IMR-90 (cell line): ENCODE data around the gene INTS14. TPM values are rescaled to one million over a fixed set of nuclear protein-coding genes. Genes with fewer than 3 reads are reported as not detected.

Experiments used
- ATAC-seq: fragments of 200-7000 bp; cut with Tn5 transposase; 2 replicates; pipeline ENCODE4 v1.9.1; 2020; ENCODE audit warnings: low read depth, mild to moderate bottlenecking, moderate library complexity
- BruUV-seq: library from RNA; stranded (reverse); fragments of 400-500 nt; replicated peaks from 2 replicates; lab custom pipeline; 2021; lab: Mats Ljungman, UMichigan
- CTCF ChIA-PET: fragments of 300-600 bp; formaldehyde crosslinking; extraction: SDS; loops from one replicate; lab custom pipeline; 2021; ENCODE audit warnings: antibody characterized with exemption; lab: Yijun Ruan, JAX
- POLR2A ChIA-PET: fragments of 300-600 bp; sonication (Branson Sonifier 250); formaldehyde crosslinking; loops from one replicate; lab custom pipeline; 2022; ENCODE audit warnings: antibody characterized with exemption; ENCODE audit not compliant: unreplicated experiment; lab: Charles Lee
- DNase-seq: peaks from one replicate; pipeline ENCODE4 v3.0.0; 2013
- H2AFZ ChIP-seq: replicated peaks from 2 replicates; pipeline ENCODE3; 2013; ENCODE audit warnings: low read length, mild to moderate bottlenecking; ENCODE audit not compliant: poor library complexity
- H2AK5ac ChIP-seq: 2 replicates; pipeline ENCODE4 v1.6.1; 2013; ENCODE audit warnings: low read depth, low read length, inconsistent platforms
- H2AK9ac ChIP-seq: replicated peaks from 2 replicates; pipeline ENCODE3; 2013; ENCODE audit warnings: mild to moderate bottlenecking, low read depth, low read length, moderate library complexity; ENCODE audit not compliant: poor library complexity
- H2BK120ac ChIP-seq: 2 replicates; pipeline ENCODE4 v1.6.1; 2013; ENCODE audit warnings: low read depth, low read length, inconsistent platforms
- H2BK15ac ChIP-seq: 3 replicates; pipeline ENCODE4 v1.6.1; 2013; ENCODE audit warnings: low read depth, low read length, inconsistent platforms
- H2BK20ac ChIP-seq: 2 replicates; pipeline ENCODE4 v1.6.1; 2013; ENCODE audit warnings: low read depth, mild to moderate bottlenecking, inconsistent platforms, low read length, moderate library complexity
- H2BK5ac ChIP-seq: 2 replicates; pipeline ENCODE4 v1.6.1; 2013; ENCODE audit warnings: mild to moderate bottlenecking, low read depth, low read length, inconsistent platforms; ENCODE audit not compliant: poor library complexity, severe bottlenecking
- H3K14ac ChIP-seq: replicated peaks from 2 replicates; pipeline ENCODE4 v1.6.1; 2013; ENCODE audit warnings: low read depth, low read length, inconsistent platforms
- H3K18ac ChIP-seq: 2 replicates; pipeline ENCODE4 v1.6.1; 2013; ENCODE audit warnings: low read depth, low read length, control low read depth
- H3K23ac ChIP-seq: 2 replicates; pipeline ENCODE4 v1.6.1; 2013; ENCODE audit warnings: low read depth, low read length, inconsistent platforms
- H3K27ac ChIP-seq: 2 replicates; pipeline ENCODE4 v1.5.1; 2013; ENCODE audit warnings: mild to moderate bottlenecking, control low read depth, low read length; ENCODE audit not compliant: insufficient read depth
- H3K27me3 ChIP-seq: 2 replicates; pipeline ENCODE4 v1.6.1; 2013; ENCODE audit warnings: low read length; ENCODE audit not compliant: control insufficient read depth, insufficient read depth
- H3K36me3 ChIP-seq: 2 replicates; pipeline ENCODE4 v1.6.1; 2013; ENCODE audit warnings: low read length, mixed read lengths; ENCODE audit not compliant: control insufficient read depth, insufficient read depth
- H3K4ac ChIP-seq: 2 replicates; pipeline ENCODE4 v1.6.1; 2013; ENCODE audit warnings: low read depth, low read length, inconsistent platforms
- H3K4me1 ChIP-seq: 2 replicates; pipeline ENCODE4 v1.6.1; 2013; ENCODE audit warnings: low read length, mixed read lengths; ENCODE audit not compliant: control insufficient read depth, insufficient read depth
- H3K4me2 ChIP-seq: 2 replicates; pipeline ENCODE4 v1.6.1; 2013; ENCODE audit warnings: low read depth, mild to moderate bottlenecking, control low read depth, low read length, moderate library complexity
- H3K4me3 ChIP-seq: 2 replicates; pipeline ENCODE4 v1.5.1; 2013; ENCODE audit warnings: low read depth, mild to moderate bottlenecking, control low read depth, low read length, moderate library complexity; ENCODE audit not compliant: insufficient read depth
- H3K56ac ChIP-seq: 2 replicates; pipeline ENCODE4 v1.6.1; 2013; ENCODE audit warnings: low read length, inconsistent platforms; ENCODE audit not compliant: insufficient read depth; ENCODE audit errors: extremely low read depth
- H3K79me1 ChIP-seq, 2 experiments: 2 replicates each; pipeline ENCODE4 v1.6.1; 2013; ENCODE audit warnings: low read length in 2 of 2, inconsistent platforms in 1 of 2, low read depth in 1 of 2
- H3K9ac ChIP-seq: 2 replicates; pipeline ENCODE4 v1.6.1; 2013; ENCODE audit warnings: low read depth, low read length, control low read depth
- H3K9me1 ChIP-seq: 2 replicates; pipeline ENCODE4 v1.6.1; 2013; ENCODE audit warnings: low read length, inconsistent platforms; ENCODE audit not compliant: insufficient read depth
- H3K9me3 ChIP-seq: 2 replicates; pipeline ENCODE4 v1.6.1; 2013; ENCODE audit warnings: low read length; ENCODE audit not compliant: control insufficient read depth, insufficient read depth
- H4K20me1 ChIP-seq: 2 replicates; pipeline ENCODE4 v1.6.1; 2013; ENCODE audit warnings: low read length, inconsistent platforms; ENCODE audit not compliant: insufficient read depth
- H4K5ac ChIP-seq: 2 replicates; pipeline ENCODE4 v1.6.1; 2013; ENCODE audit warnings: mild to moderate bottlenecking, low read depth, low read length, control low read depth
- H4K8ac ChIP-seq, 2 experiments: 2 replicates each; pipeline ENCODE4 v1.6.1; 2013; ENCODE audit warnings: low read depth in 2 of 2, low read length in 2 of 2, control low read depth in 1 of 2, inconsistent platforms in 1 of 2
- H4K91ac ChIP-seq: 2 replicates; pipeline ENCODE4 v1.6.1; 2013; ENCODE audit warnings: low read depth, low read length, inconsistent platforms; ENCODE audit not compliant: insufficient read depth
- BHLHE40 ChIP-seq: fragments of 150-350 bp; IDR thresholded peaks from 2 replicates; pipeline ENCODE4 v1.6.1; 2016; ENCODE audit warnings: mild to moderate bottlenecking, low read depth, low read length
- CEBPB ChIP-seq: IDR thresholded peaks from 2 replicates; pipeline ENCODE4 v1.6.1; 2012; ENCODE audit warnings: low read depth, low read length, improper control_type of control experiment
- CHD1 ChIP-seq: IDR thresholded peaks from 2 replicates; pipeline ENCODE4 v1.6.1; 2012; ENCODE audit warnings: low read depth, low read length, improper control_type of control experiment
- FOS ChIP-seq: fragments of 150-350 bp; IDR thresholded peaks from 2 replicates; pipeline ENCODE4 v1.6.1; 2016; ENCODE audit warnings: low read depth, low read length
- MAFK ChIP-seq: IDR thresholded peaks from 2 replicates; pipeline ENCODE4 v1.6.1; 2012; ENCODE audit warnings: low read depth, low read length, improper control_type of control experiment
- MAZ ChIP-seq: IDR thresholded peaks from 2 replicates; pipeline ENCODE4 v1.6.1; 2012; ENCODE audit warnings: low read depth, mild to moderate bottlenecking, low read length, improper control_type of control experiment, moderate library complexity, borderline replicate concordance
- MXI1 ChIP-seq: IDR thresholded peaks from 2 replicates; pipeline ENCODE4 v1.6.1; 2012; ENCODE audit warnings: low read depth, mild to moderate bottlenecking, low read length, moderate library complexity, borderline replicate concordance
- NFE2L2 ChIP-seq: fragments of 150-350 bp; IDR thresholded peaks from 2 replicates; pipeline ENCODE4 v1.6.1; 2016; ENCODE audit warnings: low read depth, mild to moderate bottlenecking, low read length
- POLR2A ChIP-seq: IDR thresholded peaks from 2 replicates; pipeline ENCODE4 v1.6.1; 2012; ENCODE audit warnings: mild to moderate bottlenecking, low read depth, low read length
- RAD21 ChIP-seq: IDR thresholded peaks from 2 replicates; pipeline ENCODE4 v1.6.1; 2012; ENCODE audit warnings: low read length, improper control_type of control experiment
- RCOR1 ChIP-seq: IDR thresholded peaks from 2 replicates; pipeline ENCODE4 v1.6.1; 2012; ENCODE audit warnings: mild to moderate bottlenecking, low read length, improper control_type of control experiment; ENCODE audit not compliant: insufficient replicate concordance
- RFX5 ChIP-seq: IDR thresholded peaks from 2 replicates; pipeline ENCODE4 v1.8.0; 2012; ENCODE audit warnings: low read depth, mild to moderate bottlenecking, low read length, moderate library complexity
- SMC3 ChIP-seq: fragments of 150-350 bp; IDR thresholded peaks from 2 replicates; pipeline ENCODE4 v1.6.1; 2016; ENCODE audit warnings: low read depth, mild to moderate bottlenecking, antibody characterized with exemption, low read length, moderate library complexity
- WGBS, 2 experiments: methylation state at CpG; one replicate each; pipeline versions ENCODE4 v1.1.5 to v1.1.7; 2013; ENCODE audit warnings: missing lambda C conversion rate in 2 of 2; ENCODE audit not compliant: insufficient read length in 1 of 2; ENCODE audit errors: extremely low coverage in 2 of 2; 5-methylcytosine and 5-hydroxymethylcytosine counted together
- dilution Hi-C: fragments of 300-500 bp; cut with HindIII; formaldehyde crosslinking; loops from one replicate; pipeline ENCODE4 v1.14.3; 2018; ENCODE audit warnings: low sequenced_read_pairs; ENCODE audit not compliant: unreplicated experiment
- in situ Hi-C: fragments of 300-500 bp; cut with MboI; formaldehyde crosslinking; loops from 3 replicates; pipeline ENCODE4 v1.14.3; 2019; ENCODE audit warnings: low sequenced_read_pairs, inconsistent platforms, mixed read lengths
- intact Hi-C: fragments of 100-400 bp; cut with micrococcal nuclease; formaldehyde crosslinking; loops from 2 replicates; pipeline ENCODE4 v1.10.0; 2022
- polyA plus RNA-seq, 3 experiments: library from polyadenylated mRNA; depleted of rRNA; stranded (reverse); fragments of >200 nt; gene quantifications; 2 replicates each; pipeline ENCODE4 v1.2.3, GENCODE V29; 2012; ENCODE audit warnings: low replicate concordance in 1 of 3
- total RNA-seq: library from RNA; depleted of rRNA; stranded (reverse); fragments of >200 nt; gene quantifications from 2 replicates; pipeline ENCODE4 v1.2.3, GENCODE V29; 2012
- TF ChIP-seq, protein P1 (sequence below): fragments of 150-350 bp; IDR thresholded peaks from 2 replicates; pipeline ENCODE4 v1.6.1; 2017; ENCODE audit warnings: mild to moderate bottlenecking, antibody characterized with exemption, low read length, low read depth
- TF ChIP-seq, protein P2 (sequence below): conservative IDR thresholded peaks from 2 replicates; pipeline ENCODE4 v1.5.1; 2012; ENCODE audit warnings: mild to moderate bottlenecking, low read depth, low read length, improper control_type of control experiment
- TF ChIP-seq, protein P3 (sequence below): fragments of 150-350 bp; IDR thresholded peaks from 2 replicates; pipeline ENCODE4 v1.6.1; 2016; ENCODE audit warnings: low read depth, mild to moderate bottlenecking, low read length, moderate library complexity, borderline replicate concordance

The INTS14 gene
- total and polyA plus RNA-seq, 2 of the 4 experiments (the other 2 are of a cell fraction) = 22.9 to 39.5 TPM

DNA sequence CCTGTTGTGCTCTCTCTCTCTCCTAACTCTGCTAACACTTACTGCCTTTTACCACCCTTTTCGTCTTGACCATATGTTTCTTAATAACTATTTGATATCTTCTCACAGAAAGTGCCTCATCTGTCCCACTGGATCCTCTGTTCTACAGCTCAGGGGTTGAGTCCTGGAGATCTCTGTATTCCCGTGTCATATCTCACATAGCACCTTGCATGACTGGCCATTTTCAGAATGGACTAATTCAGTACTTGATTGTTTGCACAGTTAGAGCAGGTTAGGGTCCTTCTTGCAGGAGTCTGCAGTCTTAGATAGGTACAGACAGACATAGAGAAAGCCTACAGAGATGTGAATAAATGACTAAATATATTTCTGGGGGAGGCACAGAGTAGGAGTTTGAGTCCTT lies 59.7 kb downstream of the INTS14 start:
- no peak overlapping the region for H4K8ac ChIP-seq

More for the DNA sequence above, 59.7 kb downstream of the INTS14 start:
- POLR2A ChIA-PET = no interaction called here
- CTCF ChIA-PET = interaction anchor here (1.6 kb wide), 1 partner anchor 11 kb away, joined by 4 read pairs; no protein-coding TSS in a partner anchor
- Histone ChIP-seq H3K4me2 (peak overlapping the region; percentile 43; the same call in 1 of the 2 replicates), H2BK15ac (no peak overlapping the region), H4K91ac (no peak overlapping the region), H3K79me1 (peaks cover 44 to 73% of the 10 kb centered on the region in 2 experiments), H3K4me1 (peaks cover 5% of the 10 kb centered on the region; the same call in 1 of the 2 replicates), H2BK120ac (no peak overlapping the region), H2AFZ (no peak overlapping the region), H3K18ac (no peak overlapping the region), H3K9me1 (peaks cover 9% of the 10 kb centered on the region; the same call in 1 of the 2 replicates), H3K27ac (no peak overlapping the region), H3K56ac (no peak overlapping the region), H3K14ac (no peak overlapping the region), H3K9me3 (no peaks in the 10 kb centered on the region), H4K20me1 (peaks cover 32% of the 10 kb centered on the region), H3K4ac (no peak overlapping the region), H2BK5ac (no peak overlapping the region), H2AK5ac (no peak overlapping the region), H3K23ac (no peak overlapping the region), H3K27me3 (no peaks in the 10 kb centered on the region), H4K5ac (no peak overlapping the region), H3K36me3 (peaks cover 2% of the 10 kb centered on the region), H2BK20ac (no peak overlapping the region), H2AK9ac (no peak overlapping the region), H3K9ac (no peak overlapping the region), H3K4me3 (no peak overlapping the region)
- DNase-seq = no peak
- BruUV-seq = no TSS peak
- 60% methylated on average over 1 of the region's 2 CpGs; no CpG with 5 or more reads in 1 of the 2 experiments for WGBS, 2 experiments
- TF ChIP-seq, protein P1, sequence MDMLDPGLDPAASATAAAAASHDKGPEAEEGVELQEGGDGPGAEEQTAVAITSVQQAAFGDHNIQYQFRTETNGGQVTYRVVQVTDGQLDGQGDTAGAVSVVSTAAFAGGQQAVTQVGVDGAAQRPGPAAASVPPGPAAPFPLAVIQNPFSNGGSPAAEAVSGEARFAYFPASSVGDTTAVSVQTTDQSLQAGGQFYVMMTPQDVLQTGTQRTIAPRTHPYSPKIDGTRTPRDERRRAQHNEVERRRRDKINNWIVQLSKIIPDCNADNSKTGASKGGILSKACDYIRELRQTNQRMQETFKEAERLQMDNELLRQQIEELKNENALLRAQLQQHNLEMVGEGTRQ = no peak
- TF ChIP-seq RAD21 (no peak), MXI1 (no peak), NFE2L2 (no peak), SMC3 (no peak), BHLHE40 (no peak), RFX5 (no peak), MAZ (no peak), POLR2A (no peak), RCOR1 (no peak), MAFK (no peak), CHD1 (no peak), CEBPB (no peak), FOS (no peak)
- TF ChIP-seq, protein P2, sequence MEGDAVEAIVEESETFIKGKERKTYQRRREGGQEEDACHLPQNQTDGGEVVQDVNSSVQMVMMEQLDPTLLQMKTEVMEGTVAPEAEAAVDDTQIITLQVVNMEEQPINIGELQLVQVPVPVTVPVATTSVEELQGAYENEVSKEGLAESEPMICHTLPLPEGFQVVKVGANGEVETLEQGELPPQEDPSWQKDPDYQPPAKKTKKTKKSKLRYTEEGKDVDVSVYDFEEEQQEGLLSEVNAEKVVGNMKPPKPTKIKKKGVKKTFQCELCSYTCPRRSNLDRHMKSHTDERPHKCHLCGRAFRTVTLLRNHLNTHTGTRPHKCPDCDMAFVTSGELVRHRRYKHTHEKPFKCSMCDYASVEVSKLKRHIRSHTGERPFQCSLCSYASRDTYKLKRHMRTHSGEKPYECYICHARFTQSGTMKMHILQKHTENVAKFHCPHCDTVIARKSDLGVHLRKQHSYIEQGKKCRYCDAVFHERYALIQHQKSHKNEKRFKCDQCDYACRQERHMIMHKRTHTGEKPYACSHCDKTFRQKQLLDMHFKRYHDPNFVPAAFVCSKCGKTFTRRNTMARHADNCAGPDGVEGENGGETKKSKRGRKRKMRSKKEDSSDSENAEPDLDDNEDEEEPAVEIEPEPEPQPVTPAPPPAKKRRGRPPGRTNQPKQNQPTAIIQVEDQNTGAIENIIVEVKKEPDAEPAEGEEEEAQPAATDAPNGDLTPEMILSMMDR = no peak
- TF ChIP-seq, protein P3, sequence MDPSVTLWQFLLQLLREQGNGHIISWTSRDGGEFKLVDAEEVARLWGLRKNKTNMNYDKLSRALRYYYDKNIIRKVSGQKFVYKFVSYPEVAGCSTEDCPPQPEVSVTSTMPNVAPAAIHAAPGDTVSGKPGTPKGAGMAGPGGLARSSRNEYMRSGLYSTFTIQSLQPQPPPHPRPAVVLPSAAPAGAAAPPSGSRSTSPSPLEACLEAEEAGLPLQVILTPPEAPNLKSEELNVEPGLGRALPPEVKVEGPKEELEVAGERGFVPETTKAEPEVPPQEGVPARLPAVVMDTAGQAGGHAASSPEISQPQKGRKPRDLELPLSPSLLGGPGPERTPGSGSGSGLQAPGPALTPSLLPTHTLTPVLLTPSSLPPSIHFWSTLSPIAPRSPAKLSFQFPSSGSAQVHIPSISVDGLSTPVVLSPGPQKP = no peak
- in situ Hi-C loops (no loop called here), intact Hi-C loops (no loop called here), dilution Hi-C loops (no loop called here)
- ATAC-seq = no peak
